ENCODE results near the gene C6orf47.

The C6orf47 gene

DNA sequence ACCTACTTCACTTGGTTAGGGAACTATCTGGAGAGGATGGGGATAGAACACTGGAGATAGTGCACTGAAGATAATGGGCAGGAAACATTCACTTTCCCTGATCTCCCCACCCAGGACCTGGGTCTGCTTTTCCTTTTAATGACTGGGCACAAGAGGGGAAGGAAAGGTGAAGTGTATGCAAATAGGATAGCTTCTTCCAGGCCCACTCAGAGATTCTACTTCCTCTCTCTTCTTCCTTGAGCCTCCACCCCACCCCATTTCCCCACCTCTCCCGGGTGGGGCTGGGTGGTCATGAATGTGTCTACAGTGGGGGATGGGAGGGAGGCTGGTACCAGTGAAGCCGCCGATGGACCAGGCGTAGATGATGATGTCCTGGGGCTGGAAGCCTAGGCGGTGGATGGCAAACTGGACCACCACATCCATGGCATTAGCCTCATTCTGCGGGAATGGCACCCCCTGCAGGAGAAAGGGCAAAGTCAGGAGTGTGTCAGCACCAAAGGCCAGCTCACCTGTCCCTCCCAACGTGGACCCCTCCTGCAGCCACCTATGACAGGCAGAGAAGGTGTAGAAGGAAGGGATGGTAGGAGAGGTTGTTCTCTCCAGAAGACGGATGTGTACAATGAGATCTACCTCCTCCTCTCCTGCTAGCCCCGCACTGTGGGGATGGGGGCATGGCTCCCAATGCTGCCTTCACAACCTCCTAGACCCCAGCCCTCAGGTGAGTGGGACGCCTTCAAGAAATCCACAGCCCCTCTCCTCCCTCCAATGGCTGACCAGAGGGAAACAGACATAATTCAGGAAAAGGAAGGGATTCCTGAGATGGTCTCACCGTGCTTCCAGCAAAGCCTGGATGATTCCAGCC, 28.9 kb upstream of the C6orf47 start:
- DNase-seq (ENCODE audit: insufficient read length, low spot score), result no peak
- FAIRE-seq, result no peak

DNA sequence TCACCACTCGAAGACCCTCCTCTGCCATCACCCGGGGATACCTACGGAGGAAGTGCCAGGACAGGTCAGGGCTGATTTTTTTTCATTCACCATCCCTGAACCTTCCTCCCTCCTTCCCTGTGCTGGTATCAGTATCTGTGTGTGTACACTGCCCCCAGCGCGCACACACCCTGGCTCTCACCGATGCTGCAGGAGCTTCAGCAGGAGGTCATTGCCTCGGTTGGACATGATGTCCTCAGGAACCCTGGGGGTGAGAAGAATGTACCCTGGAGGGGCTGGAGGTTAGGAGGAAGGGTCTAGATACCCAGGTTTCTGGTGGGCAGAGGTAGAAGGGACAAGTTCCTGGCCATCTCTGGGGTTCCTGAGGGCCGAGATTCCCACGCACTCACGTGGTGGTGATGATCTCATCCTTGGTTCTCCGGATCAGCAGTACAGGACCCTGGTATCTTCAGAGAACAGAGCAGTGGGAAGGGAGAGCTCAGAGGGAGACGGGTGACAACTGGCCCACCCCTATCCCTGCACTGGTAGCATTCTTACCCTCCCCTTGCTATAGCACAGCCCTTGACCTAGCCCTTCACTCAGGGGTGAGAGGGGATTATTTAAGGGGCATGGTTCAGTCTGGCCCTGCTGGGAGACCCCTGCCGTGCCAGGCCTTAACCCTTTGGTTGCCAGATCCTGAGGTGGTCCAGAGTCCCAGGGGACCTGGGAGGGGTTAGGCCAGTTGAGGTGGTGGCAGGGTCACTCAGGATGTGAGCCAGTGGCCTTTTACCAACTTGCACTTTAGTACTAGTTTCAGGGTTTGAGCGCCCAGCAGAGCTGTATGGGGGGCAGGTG, 27.5 kb upstream of the C6orf47 start:
- FAIRE-seq (no peak), DNase-seq (ENCODE audit: insufficient read length, low spot score) (no peak)

DNA sequence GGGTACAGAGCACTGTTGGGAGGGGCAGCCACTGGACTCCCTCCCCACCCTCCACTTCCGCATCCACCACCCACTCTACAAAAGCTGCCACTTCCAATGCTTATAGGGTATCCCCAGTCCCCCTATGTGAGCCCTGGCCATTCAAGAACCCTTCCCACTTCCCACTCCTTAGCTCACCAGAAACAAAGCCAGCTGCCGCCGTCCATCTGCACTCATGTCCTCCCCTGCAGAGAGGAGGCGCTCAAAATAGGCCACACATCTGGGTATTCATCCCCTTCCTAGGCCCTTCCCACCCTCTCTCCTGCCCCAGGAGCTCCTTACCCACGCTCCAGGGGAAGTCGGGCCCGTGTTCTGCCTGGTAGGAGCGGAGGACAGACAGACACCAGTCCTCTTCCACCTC, 26.7 kb upstream of the C6orf47 start:
- DNase-seq (ENCODE audit: insufficient read length, low spot score) (no peak), FAIRE-seq (no peak)

DNA sequence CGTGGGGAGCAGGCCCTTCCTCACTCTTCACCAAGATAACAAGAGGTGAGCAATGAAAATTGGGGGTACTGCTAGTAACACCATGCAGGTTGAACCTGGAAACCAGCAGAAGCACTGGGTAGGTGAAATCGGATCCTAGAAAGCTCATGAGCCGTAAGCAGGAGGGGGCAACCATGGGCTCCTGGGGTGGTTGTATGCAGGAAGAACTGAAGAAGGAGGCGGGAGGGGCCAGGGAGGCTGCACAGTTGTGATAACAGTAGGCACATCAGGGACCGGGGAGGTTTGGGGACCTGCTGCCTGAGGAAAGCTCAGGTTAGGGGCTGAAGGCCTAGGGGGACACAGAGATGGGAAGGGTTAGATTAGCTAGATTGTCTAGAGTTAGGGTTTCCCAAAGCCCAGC, 25.9 kb upstream of the C6orf47 start:
- no peak for DNase-seq (ENCODE audit: insufficient read length, low spot score)
- no peak for FAIRE-seq

DNA sequence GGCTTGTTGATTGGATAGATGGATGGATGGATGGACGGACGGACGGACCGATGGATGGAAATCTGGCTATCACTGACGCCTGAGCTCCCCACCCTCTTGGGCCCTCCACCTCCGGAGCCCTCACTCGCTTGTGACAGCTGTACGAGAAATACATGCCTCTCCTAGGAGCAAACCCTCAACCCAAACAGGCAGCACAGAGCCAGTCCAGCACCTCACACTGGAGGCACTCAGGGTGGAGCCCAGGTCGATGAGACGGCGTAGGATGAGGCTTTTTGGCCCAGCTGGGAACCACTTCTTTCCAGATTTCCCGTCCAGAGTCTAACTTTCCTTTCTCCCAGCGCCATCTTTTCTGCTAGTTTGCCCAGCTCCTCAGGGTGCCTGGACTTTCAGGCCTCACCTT, 23.0 kb upstream of the C6orf47 start:
- no peak for DNase-seq (ENCODE audit: insufficient read length, low spot score)
- FAIRE-seq, result no peak

DNA sequence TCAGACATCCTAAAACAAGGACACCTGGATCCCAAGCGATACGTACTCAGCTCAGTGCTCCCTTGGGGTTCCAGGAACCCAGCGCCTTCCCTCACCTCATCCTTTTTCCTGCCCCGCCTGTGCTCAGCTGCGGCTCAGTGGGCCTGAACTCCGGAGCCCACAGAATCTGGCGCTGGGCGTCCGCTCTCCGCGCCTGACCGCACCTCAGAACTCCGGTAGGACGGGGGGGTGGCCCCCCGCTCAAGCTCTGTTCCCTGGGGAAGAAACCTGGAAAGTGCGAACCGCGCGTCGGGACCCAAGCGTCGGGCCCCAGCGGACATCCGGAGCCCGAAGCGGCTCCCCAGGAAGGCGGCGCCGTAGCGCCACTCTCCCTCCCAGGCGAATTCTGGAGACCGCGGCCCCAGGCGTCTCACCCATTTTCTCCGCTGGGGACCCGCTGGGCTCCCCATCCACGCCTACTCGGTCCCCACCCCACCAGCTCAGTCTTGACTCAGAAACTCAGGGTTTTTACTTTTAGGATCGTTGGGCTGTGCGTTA, 20.6 kb upstream of the C6orf47 start:
- FAIRE-seq (peak; percentile 67), DNase-seq (ENCODE audit: insufficient read length, low spot score) (peak; percentile 65)

DNA sequence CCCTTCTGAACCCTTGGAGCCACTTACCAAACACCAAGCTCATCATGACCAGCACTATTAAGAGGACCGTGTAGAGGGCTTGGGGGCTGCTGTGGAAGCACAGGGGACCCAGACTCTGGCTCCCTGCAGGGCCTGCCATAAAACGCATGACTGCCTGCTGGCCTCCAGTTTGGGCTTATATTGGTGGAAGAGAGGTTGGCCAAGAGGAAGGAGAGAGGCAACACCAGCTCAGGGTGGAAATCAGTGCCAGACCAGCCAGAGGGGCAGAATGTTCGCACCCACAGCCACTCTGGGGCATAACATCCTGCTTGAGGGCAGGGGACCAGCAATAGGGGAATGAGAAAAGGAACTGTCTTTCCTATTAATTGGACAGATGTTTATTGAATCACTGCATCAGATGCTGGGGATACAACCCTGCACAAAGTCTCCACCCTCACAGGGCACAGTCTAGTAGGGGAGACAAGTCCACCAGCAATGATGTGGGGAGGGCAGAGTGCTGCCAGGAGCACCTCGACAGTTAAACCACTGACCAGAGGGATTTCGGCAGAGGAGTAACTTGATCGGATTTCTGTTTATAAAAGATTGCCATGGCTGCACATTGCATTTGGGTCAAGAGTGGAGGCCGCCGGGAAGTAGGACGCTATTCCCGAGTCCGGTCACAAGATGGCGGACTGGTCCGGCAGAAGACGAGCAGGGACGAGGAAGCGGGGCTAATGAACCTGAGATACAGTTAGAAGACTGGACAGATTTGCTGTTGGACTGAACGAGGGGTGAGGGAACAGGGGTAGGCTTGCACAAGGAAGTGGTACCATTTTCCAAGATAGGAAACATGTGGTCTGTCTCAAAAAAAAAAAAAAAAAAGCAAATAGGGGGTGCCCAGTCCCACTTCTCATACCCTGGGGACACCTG, 19.9 kb upstream of the C6orf47 start, which contains the start of gene LY6G5C:
LY6G5C (minus strand) TSS at position 842 of the 909 bp plus-strand sequence; CDS start at position 148, 694 bp downstream.
- FAIRE-seq, result peak; percentile 90

DNA sequence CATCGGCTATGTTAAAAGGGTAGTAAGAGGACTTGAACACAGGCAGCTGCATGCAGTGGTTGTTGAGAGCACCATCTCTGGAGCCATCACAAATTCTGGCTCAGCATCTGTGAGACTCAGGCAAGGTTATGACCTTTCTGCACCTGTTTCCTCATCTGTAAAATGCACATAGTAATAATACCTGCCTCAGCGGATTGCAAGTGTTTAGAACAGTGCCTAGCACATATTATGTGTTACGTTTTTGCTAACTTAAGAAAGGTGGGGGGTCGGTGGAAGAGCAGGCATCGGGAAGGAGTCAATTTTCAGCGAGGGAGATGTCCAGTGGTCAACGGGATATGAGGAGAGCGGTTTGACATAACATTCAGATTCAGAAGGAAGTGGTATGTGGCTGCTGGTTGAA, 17.4 kb upstream of the C6orf47 start:
- FAIRE-seq, result no peak
- no peak for DNase-seq (ENCODE audit: insufficient read length, low spot score)

More for the DNA sequence above, 19.9 kb upstream of the C6orf47 start, which contains the start of gene LY6G5C:
- DNase-seq (ENCODE audit: insufficient read length, low spot score), result peak; percentile 53

DNA sequence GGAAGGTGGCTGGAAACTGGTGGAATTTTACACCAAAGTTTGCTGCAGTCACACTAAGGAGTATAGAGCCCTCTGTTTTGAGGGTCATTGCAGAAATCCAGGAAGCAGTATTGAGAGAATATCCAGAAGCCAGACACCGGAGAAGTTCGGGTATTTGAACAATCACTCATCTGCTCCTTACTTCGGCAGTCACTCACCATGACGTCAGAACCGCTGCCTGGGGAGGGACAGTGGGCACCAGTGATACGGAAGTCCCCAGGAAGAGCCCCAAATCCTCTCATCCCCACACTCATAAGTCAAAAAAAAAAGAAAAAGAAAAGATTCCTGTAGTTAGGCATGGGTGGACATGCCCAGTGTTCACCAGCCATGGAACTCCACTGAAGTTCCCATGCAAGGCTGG, 16.3 kb upstream of the C6orf47 start:
- FAIRE-seq (no peak), DNase-seq (ENCODE audit: insufficient read length, low spot score) (no peak)

DNA sequence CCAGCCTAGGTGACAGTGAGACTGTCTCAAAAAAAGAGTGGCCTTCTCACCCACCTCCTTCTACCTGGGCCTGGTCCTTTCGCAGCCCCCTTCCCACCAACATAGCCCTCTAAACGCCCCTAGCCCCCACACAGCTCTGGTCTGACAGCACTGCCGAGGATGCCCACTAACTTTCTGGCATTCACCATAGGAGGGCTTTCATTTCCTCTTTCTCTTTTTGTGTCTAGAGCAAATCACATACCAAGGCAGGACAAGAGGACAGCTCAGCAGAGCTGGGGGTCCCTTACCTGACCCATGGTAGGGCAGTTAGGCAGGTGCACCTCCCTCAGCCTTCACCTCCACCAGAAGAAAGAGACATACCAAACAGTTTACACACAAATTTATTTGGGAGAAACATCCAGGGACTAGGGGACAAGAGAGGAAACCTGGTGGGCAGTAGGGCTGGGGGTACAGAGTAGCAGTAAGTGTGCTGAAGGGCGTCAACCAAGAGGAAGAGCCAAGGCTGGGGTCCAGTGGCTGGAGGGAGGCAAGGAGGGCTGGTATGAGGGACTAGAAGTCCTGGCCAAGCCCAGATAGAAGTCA, 15.8 kb upstream of the C6orf47 start:
- DNase-seq (ENCODE audit: insufficient read length, low spot score), result no peak
- FAIRE-seq, result no peak

DNA sequence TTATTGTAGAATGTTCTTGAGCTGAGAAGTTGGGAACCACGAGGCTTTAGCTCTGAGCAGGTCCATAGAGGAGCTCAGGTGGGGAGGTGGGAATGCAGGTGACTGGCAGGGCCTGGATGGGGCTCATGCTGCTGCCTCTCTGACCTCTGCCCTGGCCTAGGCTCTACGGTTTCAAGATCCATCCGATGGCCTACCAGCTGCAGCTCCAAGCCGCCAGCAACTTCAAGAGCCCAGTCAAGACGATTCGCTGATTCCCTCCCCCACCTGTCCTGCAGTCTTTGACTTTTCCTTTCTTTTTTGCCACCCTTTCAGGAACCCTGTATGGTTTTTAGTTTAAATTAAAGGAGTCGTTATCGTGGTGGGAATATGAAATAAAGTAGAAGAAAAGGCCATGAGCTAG, 9.1 kb upstream of the C6orf47 start, which contains the start of gene LY6G5B:
LY6G5B (plus strand) TSS at position 301 of the 400 bp plus-strand sequence. CDS start 975 bp downstream, outside the sequence.
- DNase-seq (ENCODE audit: insufficient read length, low spot score) (no peak), FAIRE-seq (no peak)

DNA sequence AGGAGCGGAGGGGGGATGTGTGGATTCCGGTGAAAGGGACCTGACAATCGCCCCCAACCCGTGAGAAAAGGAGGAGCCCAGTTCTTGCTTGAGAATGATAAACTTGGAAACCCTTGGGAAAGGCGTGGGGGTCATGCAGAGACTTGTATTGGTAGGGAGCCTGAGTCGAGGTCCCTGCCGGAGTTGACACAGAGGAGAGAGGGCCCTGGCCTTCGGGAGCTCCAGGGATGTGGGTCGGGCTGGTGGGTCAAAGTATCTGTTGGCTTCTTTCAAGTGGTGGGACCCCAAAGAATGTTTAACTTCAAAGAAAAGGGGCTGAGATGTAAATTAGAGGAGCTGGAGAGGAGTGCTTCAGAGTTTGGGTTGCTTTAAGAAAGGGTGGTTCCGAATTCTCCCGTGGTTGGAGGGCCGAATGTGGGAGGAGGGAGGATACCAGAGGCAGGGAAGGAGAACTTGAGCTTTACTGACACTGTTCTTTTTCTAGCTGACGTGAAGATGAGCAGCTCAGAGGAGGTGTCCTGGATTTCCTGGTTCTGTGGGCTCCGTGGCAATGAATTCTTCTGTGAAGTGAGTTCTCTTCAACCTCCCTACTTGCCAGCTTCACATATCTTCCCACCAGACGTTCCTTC, 5.9 kb upstream of the C6orf47 start:
- no peak for DNase-seq (ENCODE audit: insufficient read length, low spot score)
- no peak for FAIRE-seq

DNA sequence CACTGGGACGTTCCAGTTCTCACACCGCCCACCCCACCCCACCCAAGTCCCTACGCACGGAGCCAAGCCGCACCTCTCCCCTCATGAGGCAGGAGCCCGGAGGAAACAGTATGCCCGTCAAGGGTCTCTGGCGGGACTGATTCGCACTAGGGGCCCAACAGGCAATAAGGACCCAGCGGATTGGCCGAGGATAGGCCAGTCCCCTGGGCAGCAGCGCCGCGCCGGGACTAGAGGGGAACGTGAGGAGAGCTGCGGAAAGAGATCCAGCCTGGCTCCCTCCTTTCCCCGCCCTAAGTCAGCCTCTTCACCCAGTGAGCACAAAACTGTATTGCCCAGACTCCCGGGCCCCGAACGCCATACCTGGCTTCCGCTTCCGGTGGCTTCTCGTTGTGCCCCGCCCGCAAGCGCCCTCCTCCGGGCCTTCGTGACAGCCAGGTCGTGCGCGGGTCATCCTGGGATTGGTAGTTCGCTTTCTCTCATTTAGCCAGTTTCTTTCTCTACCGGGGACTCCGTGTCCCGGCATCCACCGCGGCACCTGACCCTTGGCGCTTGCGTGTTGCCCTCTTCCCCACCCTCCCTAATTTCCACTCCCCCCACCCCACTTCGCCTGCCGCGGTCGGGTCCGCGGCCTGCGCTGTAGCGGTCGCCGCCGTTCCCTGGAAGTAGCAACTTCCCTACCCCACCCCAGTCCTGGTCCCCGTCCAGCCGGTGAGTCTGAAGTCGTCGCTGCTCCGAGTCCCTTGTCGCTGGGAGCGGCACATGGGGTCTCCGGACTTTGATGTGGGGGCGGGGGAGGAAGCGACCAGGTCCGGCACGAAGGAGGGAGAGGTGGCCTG, 5.1 kb upstream of the C6orf47 start, which contains the start of gene CSNK2B:
CSNK2B (plus strand) TSS at position 580 of the 836 bp plus-strand sequence. CDS start 752 bp downstream, outside the sequence.
- peak; percentile 94 for FAIRE-seq
- peak; percentile 92 for DNase-seq (ENCODE audit: insufficient read length, low spot score)

DNA sequence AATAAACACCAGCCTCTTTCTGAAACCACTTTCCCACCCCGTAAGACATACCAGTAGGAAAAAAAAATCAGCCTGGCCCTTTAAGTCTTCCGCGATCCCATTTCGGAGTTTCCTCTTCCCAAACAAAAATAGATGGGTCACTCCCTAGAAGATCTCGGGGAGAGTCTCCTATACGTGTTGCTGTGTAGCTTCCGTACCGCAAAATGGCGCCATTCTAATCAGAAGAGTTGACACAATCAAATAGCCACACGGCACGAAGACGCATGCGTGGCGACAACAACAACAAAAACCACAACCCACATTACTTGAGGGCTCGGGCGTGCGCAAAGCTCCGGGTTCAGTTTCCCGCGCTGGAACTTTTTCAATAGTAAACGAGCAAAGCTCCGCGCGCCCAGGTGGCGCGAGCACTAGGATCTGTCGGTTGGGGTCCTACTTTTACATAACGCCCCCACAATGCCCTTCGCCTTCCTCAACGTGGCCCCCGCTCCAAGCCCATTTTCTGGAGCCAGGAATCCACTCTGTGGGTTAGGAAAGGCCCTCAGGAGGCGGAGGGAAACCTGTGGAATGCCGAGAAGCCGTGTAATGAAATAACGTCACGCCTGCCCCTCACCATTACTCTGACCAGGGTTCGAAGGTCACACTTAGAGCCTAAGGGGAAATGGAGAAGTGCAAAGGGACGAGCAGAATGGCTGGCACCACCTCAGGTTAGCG, 4.4 kb upstream of the C6orf47 start, which contains the start of gene GPANK1:
GPANK1 (minus strand) TSS at position 208 of the 711 bp plus-strand sequence. CDS start 519 bp downstream, outside the sequence.
- DNase-seq (ENCODE audit: insufficient read length, low spot score), result peak; percentile 57
- FAIRE-seq, result peak; percentile 91

DNA sequence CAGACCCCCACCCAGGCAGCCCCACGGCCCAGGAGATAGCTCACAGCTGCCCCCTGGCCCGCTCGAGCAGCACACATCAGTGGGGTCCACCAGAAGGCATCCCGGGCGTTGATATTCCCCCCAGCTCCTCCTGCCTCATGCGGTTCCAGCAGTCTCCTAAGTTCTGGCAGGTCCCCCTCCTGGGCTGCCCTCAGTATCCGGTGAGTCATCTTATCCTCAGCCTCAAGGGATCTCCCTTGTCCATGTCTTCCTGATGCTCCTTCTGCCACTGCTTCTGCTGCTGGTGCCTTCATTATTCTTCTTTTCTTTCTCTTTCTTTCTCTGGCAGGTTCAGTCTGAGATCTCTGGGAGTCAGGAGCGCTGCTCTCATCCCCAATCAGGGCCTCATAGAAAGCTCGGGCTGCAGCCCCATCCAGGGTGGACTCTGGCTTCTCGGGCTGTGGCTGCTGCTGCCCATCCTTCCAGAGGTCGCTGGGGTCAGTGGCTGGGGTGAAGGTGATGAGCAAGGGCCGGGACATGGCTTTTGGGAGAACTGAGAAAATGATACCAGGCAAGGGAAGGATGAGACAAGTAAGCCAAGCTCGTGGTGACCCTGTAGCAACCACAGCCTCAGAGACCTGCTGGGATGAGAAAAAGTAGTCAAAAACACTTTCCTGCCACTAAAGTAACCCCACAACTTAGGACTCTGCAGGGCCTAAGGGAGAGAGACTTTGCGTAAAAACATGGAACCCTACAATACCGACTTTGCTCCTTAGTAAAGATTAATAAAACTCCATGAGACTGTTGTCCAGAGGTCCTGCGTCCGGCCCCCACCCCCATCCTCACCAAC, 3.6 kb upstream of the C6orf47 start:
- no peak for DNase-seq (ENCODE audit: insufficient read length, low spot score)
- FAIRE-seq, result no peak

DNA sequence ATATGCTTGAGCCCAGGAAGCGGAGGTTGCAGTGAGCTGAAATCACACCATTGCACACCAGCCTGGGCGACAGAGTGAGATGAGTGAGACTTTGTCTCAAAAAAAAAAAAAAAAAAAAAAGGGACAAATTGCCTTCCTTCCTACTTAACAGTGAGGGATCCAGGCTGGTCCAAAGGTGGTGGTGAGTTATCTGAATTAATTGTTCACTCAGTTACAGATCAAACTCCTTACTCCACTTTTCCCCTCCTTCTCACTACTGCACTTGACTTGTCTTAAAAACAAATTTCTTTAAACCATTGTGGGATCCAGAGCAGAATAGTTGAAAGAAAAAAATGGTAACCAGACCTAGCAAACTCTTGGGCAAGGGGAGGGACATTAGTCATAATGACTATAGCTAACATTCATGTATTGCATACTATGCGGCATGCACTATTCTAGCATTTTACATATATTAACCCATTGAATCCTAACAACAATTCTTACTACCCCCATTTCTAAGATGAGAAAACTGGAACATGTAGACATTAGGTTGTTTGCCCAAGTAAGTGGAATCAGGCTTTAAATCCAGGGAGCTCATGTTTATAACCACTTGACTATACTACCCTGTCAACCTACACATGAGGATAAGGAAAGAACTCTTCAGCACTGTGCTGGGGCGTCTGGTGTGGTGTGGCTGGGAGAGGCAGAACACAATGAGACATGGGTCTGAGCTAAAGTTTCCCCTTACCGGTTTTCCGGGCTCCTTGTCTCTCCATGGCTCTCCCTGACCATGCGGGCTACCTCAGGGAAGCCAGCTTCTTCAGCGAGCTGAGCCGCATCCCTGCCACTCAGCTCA, 2.8 kb upstream of the C6orf47 start:
- no peak for FAIRE-seq
- DNase-seq (ENCODE audit: insufficient read length, low spot score), result no peak
